Osteocyte (in vitro differentiated cells): Measurements from ENCODE around the gene EXOC6B. TPM values are rescaled to one million over a fixed set of nuclear protein-coding genes. Genes with fewer than 3 reads are reported as not detected.

Experiments used
- DNase-seq: peaks from one replicate; pipeline ENCODE4 v3.0.0; 2021; ENCODE audit warnings: mixed read lengths; ENCODE audit not compliant: unreplicated experiment; ENCODE audit errors: extremely low spot score
- H3K27ac Mint-ChIP-seq: one replicate; pipeline ENCODE4 v1.8.0; 2021; ENCODE audit warnings: mild to moderate bottlenecking, mixed read lengths; ENCODE audit not compliant: unreplicated experiment
- H3K27me3 Mint-ChIP-seq: one replicate; pipeline ENCODE4 v1.8.0; 2021; ENCODE audit warnings: mixed read lengths; ENCODE audit not compliant: unreplicated experiment
- H3K36me3 Mint-ChIP-seq: one replicate; pipeline ENCODE4 v1.8.0; 2021; ENCODE audit warnings: mixed read lengths; ENCODE audit not compliant: unreplicated experiment
- H3K4me1 Mint-ChIP-seq: one replicate; pipeline ENCODE4 v1.8.0; 2021; ENCODE audit warnings: mixed read lengths; ENCODE audit not compliant: unreplicated experiment
- H3K4me3 Mint-ChIP-seq: one replicate; pipeline ENCODE4 v1.8.0; 2021; ENCODE audit warnings: mild to moderate bottlenecking, moderate library complexity, mixed read lengths; ENCODE audit not compliant: unreplicated experiment
- H3K9me3 Mint-ChIP-seq: one replicate; pipeline ENCODE4 v1.8.0; 2021; ENCODE audit warnings: mixed read lengths; ENCODE audit not compliant: unreplicated experiment
- CTCF ChIP-seq: fragments of 200-600 bp; sonication (generic); IDR thresholded peaks from 2 replicates; pipeline ENCODE4 v1.5.0; 2021; ENCODE audit warnings: antibody characterized with exemption, mild to moderate bottlenecking, moderate library complexity
- total RNA-seq: library from RNA; stranded (reverse); gene quantifications from 2 replicates; pipeline ENCODE4 v1.2.1, GENCODE V29; 2021

Gene EXOC6B
- total RNA-seq, 1 donor from 2014 or later = 33.8 TPM

DNA sequence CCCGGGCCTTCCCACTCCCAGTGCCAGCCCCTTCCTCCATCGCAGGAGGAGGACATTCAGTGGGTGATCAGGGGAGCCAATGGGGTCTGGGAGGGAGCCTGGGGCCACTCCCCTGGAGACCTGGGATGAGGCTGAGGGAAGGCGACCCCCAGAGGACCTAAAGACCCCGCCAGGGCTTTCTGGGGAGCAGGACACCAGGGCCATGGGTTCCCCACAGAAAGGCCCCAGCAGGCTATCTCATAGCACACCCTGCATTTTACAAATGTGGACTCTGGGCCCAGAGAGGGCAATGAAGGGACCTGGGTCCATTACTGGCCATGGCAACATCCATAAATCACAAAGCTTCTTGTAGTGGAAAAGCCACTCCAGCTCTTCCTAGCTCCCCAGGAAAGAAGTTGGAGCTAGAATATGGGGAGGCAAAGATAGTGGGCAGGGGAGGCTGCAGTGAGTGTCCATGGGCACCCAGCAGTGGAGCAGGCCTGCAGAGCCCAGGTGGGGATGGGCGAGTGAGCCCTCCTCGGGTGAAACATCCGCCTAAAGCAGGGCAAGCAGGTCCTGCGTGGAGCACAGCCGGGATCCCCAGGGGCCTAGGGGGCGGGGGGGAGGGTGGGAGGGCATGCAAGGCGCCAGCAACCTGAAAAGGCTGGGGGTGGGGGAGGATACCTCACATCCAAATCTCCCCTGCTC lies 692.0 kb downstream of the EXOC6B start:
- DNase-seq = no peak
- H3K9me3 Mint-ChIP-seq = no peaks in the 10 kb centered on the region
- peaks cover 10% of the 10 kb centered on the region for H3K4me1 Mint-ChIP-seq
- no peak overlapping the region for H3K4me3 Mint-ChIP-seq
- H3K36me3 Mint-ChIP-seq = no peaks in the 10 kb centered on the region
- H3K27me3 Mint-ChIP-seq = no peaks in the 10 kb centered on the region
- no peak for TF ChIP-seq CTCF
- H3K27ac Mint-ChIP-seq = no peak overlapping the region

DNA sequence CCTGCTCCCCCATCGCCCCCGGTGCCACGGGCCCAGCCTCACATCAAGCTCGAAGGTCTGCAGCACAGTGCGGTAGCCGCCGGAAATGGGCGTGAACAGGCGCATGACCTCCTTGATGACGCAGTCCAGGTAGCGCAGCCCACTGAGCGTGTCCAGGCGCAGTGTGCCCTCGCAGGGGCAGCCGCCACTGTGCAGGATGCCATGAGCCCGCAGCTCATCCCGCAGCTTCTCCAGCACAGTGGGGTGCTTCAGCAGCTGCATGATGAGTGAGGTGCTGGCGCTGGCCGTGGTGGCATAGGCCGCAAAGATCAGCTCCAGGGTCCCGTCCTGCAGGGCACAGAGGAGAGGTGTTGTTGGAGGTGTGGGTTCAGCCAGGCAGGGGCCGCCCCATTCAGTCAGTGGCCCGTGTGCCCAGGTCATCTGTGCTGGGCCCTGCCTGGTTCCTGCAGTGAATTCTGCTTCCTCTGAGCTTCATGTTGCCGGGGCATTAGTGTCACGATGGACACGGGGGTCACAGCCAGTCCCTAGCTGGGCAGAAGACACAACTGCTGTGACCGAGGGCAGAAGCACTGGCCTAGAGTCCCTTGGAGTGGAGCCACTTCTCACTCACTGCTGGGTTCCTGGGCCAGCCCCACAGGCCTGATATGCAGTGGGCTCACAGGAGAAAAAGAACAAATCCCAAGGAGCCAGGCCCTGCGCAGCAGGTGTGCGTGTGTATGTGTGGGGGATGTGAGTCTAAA lies 692.7 kb downstream of the EXOC6B start:
- peaks cover 8% of the 10 kb centered on the region for H3K4me1 Mint-ChIP-seq
- no peak for DNase-seq

GRCh38 chr2:72131916-72132841 lies 693.7 kb downstream of the EXOC6B start:
- Mint-ChIP-seq H3K36me3 (no peaks in the 10 kb centered on the region), H3K9me3 (no peaks in the 10 kb centered on the region), H3K27ac (no peak overlapping the region), H3K4me3 (no peak overlapping the region), H3K27me3 (no peaks in the 10 kb centered on the region), H3K4me1 (peaks cover 6% of the 10 kb centered on the region)
- no peak for TF ChIP-seq CTCF
- DNase-seq = no peak

More for the DNA sequence above, 692.7 kb downstream of the EXOC6B start:
- Mint-ChIP-seq H3K27ac (no peak overlapping the region), H3K4me3 (no peak overlapping the region), H3K36me3 (no peaks in the 10 kb centered on the region), H3K27me3 (no peaks in the 10 kb centered on the region), H3K9me3 (no peaks in the 10 kb centered on the region)
- TF ChIP-seq CTCF = no peak

DNA sequence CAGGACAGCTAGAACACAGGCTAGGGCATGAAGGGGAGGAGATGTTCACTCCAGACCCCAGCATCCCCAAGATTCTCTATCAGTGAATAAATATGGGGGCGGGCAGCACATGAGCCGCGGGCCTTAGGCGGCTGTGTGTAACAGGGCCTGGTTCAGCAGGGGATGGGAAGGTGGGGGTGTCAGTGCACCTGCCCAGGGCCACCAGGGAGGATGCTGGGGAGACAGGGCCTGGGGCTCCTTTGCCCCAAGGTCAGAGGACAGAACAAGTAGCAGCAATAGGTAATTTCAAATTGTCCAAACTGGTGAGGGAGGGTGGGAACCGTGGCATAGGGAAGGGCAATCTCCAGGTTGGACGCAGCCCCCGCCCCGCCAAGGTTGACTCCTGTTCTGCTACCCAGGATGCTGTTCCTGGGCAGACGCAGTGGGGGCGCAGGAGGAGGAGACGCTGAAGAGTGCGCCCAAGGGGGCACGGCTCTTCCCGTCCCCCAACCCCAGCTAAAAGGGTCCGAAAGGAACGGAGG lies 694.4 kb downstream of the EXOC6B start:
- Mint-ChIP-seq H3K4me3 (no peak overlapping the region), H3K27ac (no peak overlapping the region), H3K27me3 (no peaks in the 10 kb centered on the region), H3K9me3 (no peaks in the 10 kb centered on the region), H3K36me3 (no peaks in the 10 kb centered on the region), H3K4me1 (peaks cover 6% of the 10 kb centered on the region)
- DNase-seq = no peak
- TF ChIP-seq CTCF = no peak
